CD14-positive monocyte (primary cell): ENCODE measurements around the gene FAF2. TPM values are rescaled to one million over a fixed set of nuclear protein-coding genes. Genes with fewer than 3 reads are reported as not detected.

ENCODE experiments used
- DNase-seq, 3 donors: peaks; one replicate each; pipeline ENCODE4 v3.0.0-alpha.2; 2011 to 2022
- H2AFZ ChIP-seq: 2 replicates; pipeline ENCODE4 v1.6.0; 2012; ENCODE audit warnings: mild to moderate bottlenecking, low read depth, low read length, inconsistent platforms; ENCODE audit not compliant: insufficient read depth, poor library complexity, severe bottlenecking
- H3K27ac ChIP-seq, 2 donors: 1 replicate in 1 of 2; 2 replicates in 1 of 2; pipeline ENCODE4 v1.5.1; 2012 to 2013; ENCODE audit warnings: low read length in 2 of 2, control low read depth in 1 of 2, inconsistent platforms in 1 of 2, low read depth in 1 of 2, mild to moderate bottlenecking in 1 of 2
- H3K27me3 ChIP-seq, 2 donors: one replicate each; pipeline versions ENCODE4 v1.6.0 to v1.6.1; 2011 to 2013; ENCODE audit warnings: low read length in 2 of 2; ENCODE audit not compliant: control insufficient read depth in 2 of 2, insufficient read depth in 2 of 2
- H3K36me3 ChIP-seq, 2 donors: replicated peaks in 1 of 2; 1 replicate in 1 of 2; 2 replicates in 1 of 2; pipeline versions ENCODE4 v1.5.1 to v1.6.1; 2012 to 2013; ENCODE audit warnings: low read length in 2 of 2, control low read depth in 1 of 2, inconsistent platforms in 1 of 2, mild to moderate bottlenecking in 1 of 2; ENCODE audit not compliant: insufficient read depth in 2 of 2, control insufficient read depth in 1 of 2
- H3K4me1 ChIP-seq, 2 donors: 1 replicate in 1 of 2; 2 replicates in 1 of 2; pipeline versions ENCODE4 v1.5.1 to v1.6.1; 2012 to 2013; ENCODE audit warnings: low read length in 2 of 2, control low read depth in 1 of 2, inconsistent platforms in 1 of 2, mild to moderate bottlenecking in 1 of 2, moderate library complexity in 1 of 2; ENCODE audit not compliant: insufficient read depth in 2 of 2, control insufficient read depth in 1 of 2
- H3K4me2 ChIP-seq: replicated peaks from 2 replicates; pipeline ENCODE3; 2012; ENCODE audit warnings: low read length, moderate library complexity, mild to moderate bottlenecking; ENCODE audit not compliant: poor library complexity, severe bottlenecking; ENCODE audit errors: extremely low read depth
- H3K4me3 ChIP-seq, 3 experiments: fragments of 200-600 bp in 1 of 3; sonication (generic) in 1 of 3; replicated peaks in 1 of 3; 1 replicate in 2 of 3; 2 replicates in 1 of 3; pipeline ENCODE4 v1.5.1; 2011 to 2013; ENCODE audit warnings: low read length in 3 of 3, mild to moderate bottlenecking in 3 of 3, control low read depth in 2 of 3, low read depth in 2 of 3, inconsistent platforms in 1 of 3, moderate library complexity in 1 of 3
- H3K79me2 ChIP-seq: 2 replicates; pipeline ENCODE4 v1.6.0; 2012; ENCODE audit warnings: mild to moderate bottlenecking, control low read depth, inconsistent platforms, low read length, moderate library complexity; ENCODE audit not compliant: insufficient read depth
- H3K9ac ChIP-seq: 2 replicates; pipeline ENCODE4 v1.6.0; 2017; ENCODE audit warnings: low read length, mild to moderate bottlenecking; ENCODE audit not compliant: insufficient read depth, poor library complexity, severe bottlenecking
- H3K9me3 ChIP-seq, 2 donors: replicated peaks in 1 of 2; 1 replicate in 1 of 2; 2 replicates in 1 of 2; pipeline versions ENCODE4 v1.5.1 to v1.6.1; 2012 to 2013; ENCODE audit warnings: low read length in 2 of 2, control low read depth in 1 of 2; ENCODE audit not compliant: control insufficient read depth in 1 of 2, insufficient read depth in 1 of 2
- H4K20me1 ChIP-seq: 2 replicates; pipeline ENCODE4 v1.6.0; 2012; ENCODE audit warnings: mild to moderate bottlenecking, low read length, control low read depth, moderate library complexity; ENCODE audit not compliant: insufficient read depth
- H3K27ac Mint-ChIP-seq, 7 donors: one replicate each; pipeline ENCODE4 v1.8.0; 2020; ENCODE audit warnings: mild to moderate bottlenecking in 7 of 7, mixed read lengths in 7 of 7, moderate library complexity in 6 of 7, inconsistent platforms in 2 of 7
- H3K27me3 Mint-ChIP-seq, 3 donors: one replicate each; pipeline ENCODE4 v1.8.0; 2021 to 2022; ENCODE audit warnings: low read depth in 3 of 3, mild to moderate bottlenecking in 3 of 3, mixed read lengths in 3 of 3, moderate library complexity in 3 of 3, inconsistent platforms in 1 of 3
- H3K36me3 Mint-ChIP-seq, 2 donors: one replicate each; pipeline ENCODE4 v1.8.0; 2020; ENCODE audit warnings: mixed read lengths in 2 of 2, inconsistent platforms in 1 of 2, mild to moderate bottlenecking in 1 of 2
- H3K4me1 Mint-ChIP-seq: one replicate; pipeline ENCODE4 v1.8.0; 2020; ENCODE audit warnings: mild to moderate bottlenecking, mixed read lengths
- H3K4me3 Mint-ChIP-seq, 2 donors: one replicate each; pipeline ENCODE4 v1.8.0; 2020; ENCODE audit warnings: mild to moderate bottlenecking in 2 of 2, mixed read lengths in 2 of 2, moderate library complexity in 1 of 2
- H3K9me3 Mint-ChIP-seq, 7 donors: one replicate each; pipeline ENCODE4 v1.8.0; 2020 to 2022; ENCODE audit warnings: mixed read lengths in 7 of 7, mild to moderate bottlenecking in 6 of 7, moderate library complexity in 6 of 7, inconsistent platforms in 2 of 7
- CTCF ChIP-seq: fragments of 200-600 bp; IDR thresholded peaks from one replicate; pipeline ENCODE4 v1.8.0; 2022; ENCODE audit warnings: antibody characterized with exemption, mild to moderate bottlenecking
- WGBS: methylation state at CpG from one replicate; pipeline ENCODE4 v1.1.5; 2013; ENCODE audit warnings: missing lambda C conversion rate; ENCODE audit not compliant: insufficient coverage; 5-methylcytosine and 5-hydroxymethylcytosine counted together
- intact Hi-C, 2 donors: fragments of 100-400 bp; cut with micrococcal nuclease; formaldehyde crosslinking; loops; one replicate each; pipeline versions ENCODE4 v1.15.0 to v1.15.1; 2023
- polyA plus RNA-seq, 3 donors: library from polyadenylated mRNA; depleted of rRNA in 1 of 3; unstranded in 2 of 3; stranded (reverse) in 1 of 3; fragments of 300-500 nt in 2 of 3; fragments of >200 nt in 1 of 3; fragmentation: Illumina TruSeq in 2 of 3; gene quantifications; 1 replicate in 2 of 3; 2 replicates in 1 of 3; pipeline ENCODE4 v1.2.3, GENCODE V29; 2012 to 2021

The FAF2 gene
- polyA plus RNA-seq, 3 donors = 11.5 to 14.8 (median 12.2) TPM

GRCh38 chr5:176531902-176532493 is 83.8 kb downstream of the FAF2 start:
- Histone ChIP-seq H3K9me3 (no peaks in the 10 kb centered on the region), H2AFZ (no peak overlapping the region), H3K36me3 (peaks cover 47 to 49% of the 10 kb centered on the region in 2 donors), H3K79me2 (peaks cover 63% of the 10 kb centered on the region), H3K27ac (no peak overlapping the region), H4K20me1 (peaks cover 84% of the 10 kb centered on the region), H3K4me1 (peaks cover 51 to 64% of the 10 kb centered on the region in 2 donors), H3K27me3 (no peaks in the 10 kb centered on the region), H3K9ac (no peak overlapping the region), H3K4me2 (no peak overlapping the region), H3K4me3 (no peak overlapping the region)
- intact Hi-C loops = loop anchor here in 1 of 2 donors (10.0 kb wide), 2 partner anchors 117 to 147 kb away; partner anchors contain the start of genes CLTB, HIGD2A and NOP16
- no peak for DNase-seq
- Mint-ChIP-seq H3K4me1 (peaks cover 51% of the 10 kb centered on the region), H3K4me3 (no peak overlapping the region), H3K36me3 (peaks cover 29 to 48% of the 10 kb centered on the region in 2 donors), H3K27ac (peak overlapping the region in 1 of 7 donors; percentile 48), H3K27me3 (no peaks in the 10 kb centered on the region), H3K9me3 (peaks cover 0 to 1% (median 0%) of the 10 kb centered on the region in 7 donors)
- TF ChIP-seq CTCF = no peak
- WGBS = 79% methylated on average over 23 of the region's 28 CpGs

GRCh38 chr5:176532795-176533194 is 84.6 kb downstream of the FAF2 start:
- intact Hi-C loops = loop anchor here in 1 of 2 donors (10.0 kb wide), 2 partner anchors 118 to 148 kb away; partner anchors contain the start of genes CLTB, HIGD2A and NOP16
- H3K4me1 Mint-ChIP-seq = peaks cover 51% of the 10 kb centered on the region
- peak overlapping the region in 2 of 3 experiments; percentile 96 to 98 for H3K4me3 ChIP-seq
- H3K4me3 Mint-ChIP-seq = peak overlapping the region; percentile 95
- peaks cover 0 to 1% (median 0%) of the 10 kb centered on the region in 7 donors for H3K9me3 Mint-ChIP-seq
- peak overlapping the region; percentile 92 to 100 (median 98) for H3K27ac Mint-ChIP-seq
- H3K4me2 ChIP-seq = peak overlapping the region; percentile 100
- no peak for TF ChIP-seq CTCF
- no peaks in the 10 kb centered on the region for H3K27me3 ChIP-seq
- peaks cover 64% of the 10 kb centered on the region for H3K79me2 ChIP-seq
- H3K9ac ChIP-seq = peak overlapping the region; percentile 83
- H3K36me3 ChIP-seq = peaks cover 39 to 41% of the 10 kb centered on the region in 2 donors
- peak overlapping the region; percentile 93 to 96 for H3K27ac ChIP-seq
- WGBS = 73% methylated on average over 7 of the region's 9 CpGs
- peaks cover 26 to 40% of the 10 kb centered on the region in 2 donors for H3K36me3 Mint-ChIP-seq
- H3K4me1 ChIP-seq = peaks cover 51 to 64% of the 10 kb centered on the region in 2 donors
- H2AFZ ChIP-seq = no peak overlapping the region
- no peak for DNase-seq
- H3K27me3 Mint-ChIP-seq = no peaks in the 10 kb centered on the region
- H3K9me3 ChIP-seq = no peaks in the 10 kb centered on the region
- peaks cover 76% of the 10 kb centered on the region for H4K20me1 ChIP-seq
